NCI-H345 (cell line): ENCODE data around the gene HMGN2.
A peak's percentile ranks its signal among the peaks of the same experiment; 100 is the strongest.

Experiments
- DNase-seq: peaks from one replicate; lab custom pipeline; 2025; lab: John Stamatoyannopoulos, UW

Gene HMGN2

DNA sequence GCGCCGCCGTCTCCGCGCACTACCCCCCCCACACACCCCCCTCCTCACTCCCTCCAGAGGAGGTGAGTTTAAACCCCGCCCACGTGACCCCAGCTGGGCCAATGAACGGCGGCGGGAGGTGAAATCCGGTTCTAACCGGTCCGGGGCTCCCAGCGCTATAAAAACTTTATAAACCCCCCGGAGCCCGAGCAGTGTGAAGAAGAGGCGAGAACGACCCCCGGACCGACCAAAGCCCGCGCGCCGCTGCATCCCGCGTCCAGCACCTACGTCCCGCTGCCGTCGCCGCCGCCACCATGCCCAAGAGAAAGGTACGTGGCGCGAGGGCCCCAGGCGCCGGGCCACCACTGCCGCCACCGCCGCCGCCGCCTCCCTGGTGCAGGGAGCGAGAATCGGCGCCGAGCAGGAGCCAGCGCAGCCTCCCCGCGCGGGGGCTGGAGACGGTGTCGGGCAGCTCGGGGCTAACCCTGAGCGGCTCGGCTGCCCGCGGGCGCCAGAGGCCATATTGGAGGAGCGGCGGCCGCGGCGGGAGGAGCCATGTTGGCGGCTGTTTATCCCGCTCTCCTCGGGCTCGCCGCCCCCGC is at the start of gene HMGN2:
Gene HMGN2 (plus strand): TSS at position 121 of the 581 bp plus-strand sequence. CDS start 173 bp downstream, at position 294.
- peak; percentile 96 for DNase-seq

GRCh38 chr1:26429721-26430120 is 42.5 kb upstream of the HMGN2 start:
- no peak for DNase-seq

GRCh38 chr1:26431979-26432695 is 40.1 kb upstream of the HMGN2 start, which contains the start of gene DHDDS:
Gene DHDDS (plus strand): TSS chr1:26432321. CDS start chr1:26432946, 625 bp downstream.
- peak; percentile 99 for DNase-seq

DNA sequence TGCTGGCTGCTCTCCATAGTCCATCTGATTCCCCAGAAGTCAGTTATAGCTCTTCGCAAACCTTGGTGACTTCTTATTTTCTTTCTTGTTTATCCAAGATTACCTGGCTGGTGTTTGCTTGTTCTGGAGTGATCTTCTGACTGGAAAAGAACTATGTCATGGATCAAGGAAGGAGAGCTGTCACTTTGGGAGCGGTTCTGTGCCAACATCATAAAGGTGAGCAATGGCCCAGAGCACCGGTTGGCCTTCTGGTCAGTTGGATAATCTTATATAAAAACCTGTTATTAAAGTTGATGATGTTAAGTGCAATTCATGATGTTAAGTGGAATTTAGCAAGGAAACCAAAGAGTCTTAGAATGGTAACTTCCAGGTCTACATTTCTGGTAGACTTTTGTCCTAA is 39.4 kb upstream of the HMGN2 start:
- no peak for DNase-seq

DNA sequence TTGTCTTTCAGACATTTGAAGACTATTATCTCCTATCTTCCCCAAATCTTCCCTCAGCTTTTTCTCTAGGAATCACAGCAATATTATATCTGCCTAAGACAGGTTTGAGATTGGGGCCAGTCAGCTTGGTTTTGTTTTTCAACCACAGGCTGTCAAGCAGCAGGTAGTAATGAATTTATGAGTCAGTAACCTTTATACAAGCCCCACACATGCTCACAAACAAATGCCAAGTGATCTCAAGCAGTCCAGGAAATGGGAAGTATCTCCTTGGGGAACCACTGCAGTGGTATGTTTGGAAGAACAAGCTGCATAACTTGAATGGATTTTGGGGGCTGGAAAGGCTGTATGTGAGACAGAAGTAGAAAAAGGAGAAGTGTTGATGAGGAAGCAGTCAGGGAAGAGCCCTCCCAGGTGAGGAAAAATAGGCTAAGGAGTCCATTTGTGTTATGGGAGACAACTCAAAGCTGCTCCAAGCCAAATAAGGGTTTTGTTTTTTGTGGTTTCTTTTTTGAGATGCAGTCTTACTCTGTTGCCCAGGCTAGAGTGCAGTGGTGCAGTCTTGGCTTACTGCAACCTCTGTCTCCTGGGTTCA is 38.0 kb upstream of the HMGN2 start:
- no peak for DNase-seq

- DNase-seq, result no peak
These were observed 34.2 kb upstream of the HMGN2 start for GRCh38 chr1:26438041-26438440.

- DNase-seq, result no peak
These were observed 32.0 kb upstream of the HMGN2 start for GRCh38 chr1:26440259-26440658.

DNA sequence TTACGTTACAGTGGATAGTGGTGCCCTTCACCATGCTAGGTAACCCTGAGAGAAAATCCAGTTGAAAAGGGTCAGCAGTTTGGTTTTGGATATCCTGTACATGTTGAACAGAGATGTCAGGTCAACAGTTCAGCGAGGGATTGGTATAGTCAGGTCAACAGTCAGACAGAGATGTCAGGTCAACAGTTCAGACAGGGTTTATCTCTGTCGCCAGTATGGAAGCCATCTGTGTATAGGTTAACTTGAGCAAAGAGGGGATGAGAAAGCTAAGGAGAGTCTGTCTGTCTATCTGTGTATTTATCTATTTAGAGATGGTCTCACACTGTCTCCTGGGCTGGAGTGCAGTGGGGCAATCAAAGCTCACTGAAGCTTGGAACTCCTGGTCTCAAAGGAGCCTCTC is 22.4 kb upstream of the HMGN2 start:
- DNase-seq, result no peak

DNA sequence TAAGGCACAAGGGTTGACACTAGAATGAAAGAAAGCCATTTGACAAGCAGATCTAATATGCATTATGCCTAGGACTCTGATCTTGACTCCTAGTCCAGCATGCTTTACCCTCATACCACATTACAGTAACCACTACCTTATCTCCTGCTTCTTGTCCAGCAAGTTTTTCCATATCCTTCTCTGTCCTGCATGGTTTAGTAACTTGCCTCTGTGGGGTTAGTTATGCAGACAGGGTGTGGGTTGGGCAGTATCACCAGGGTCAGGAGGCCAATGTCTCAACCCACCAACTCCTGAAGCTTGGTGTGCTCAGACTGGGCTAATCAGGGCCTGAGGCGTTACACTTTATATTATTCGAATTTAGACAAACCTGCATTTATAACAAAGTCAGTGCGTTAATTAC is 21.3 kb upstream of the HMGN2 start:
- no peak for DNase-seq

DNA sequence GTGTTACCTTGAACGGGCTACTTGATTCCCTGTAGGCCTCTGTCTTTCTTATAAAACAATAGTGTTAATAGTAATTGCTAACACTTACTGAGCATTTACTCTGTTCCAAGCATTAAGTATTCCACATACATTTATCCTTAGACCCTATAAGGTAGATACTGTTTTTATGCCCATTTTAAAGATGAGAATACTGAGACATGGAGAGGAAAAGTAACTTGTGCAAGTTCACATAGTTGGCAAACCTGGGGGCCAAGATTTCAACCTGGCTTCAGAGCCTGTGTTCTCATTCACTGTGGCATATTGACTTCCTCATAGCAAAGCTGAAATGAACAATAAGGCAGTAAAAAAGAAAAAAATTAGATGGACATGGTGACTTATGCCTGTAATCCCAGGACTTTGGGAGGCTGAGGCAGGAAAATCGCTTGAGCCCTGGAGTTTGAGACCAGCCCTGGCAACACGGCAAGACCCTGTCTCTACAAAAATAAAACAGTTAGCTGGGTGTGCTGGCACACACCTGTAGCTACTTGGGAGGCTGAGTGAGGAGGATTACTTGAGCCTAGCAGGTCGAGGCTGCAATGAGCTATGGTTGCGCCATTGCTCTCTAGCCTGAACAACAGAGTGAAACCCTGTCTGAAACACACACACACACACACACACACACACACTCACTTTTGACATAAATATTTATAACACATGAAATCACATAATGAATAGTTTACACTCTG is 19.6 kb upstream of the HMGN2 start:
- no peak for DNase-seq

GRCh38 chr1:26459148-26459547 is 13.1 kb upstream of the HMGN2 start:
- DNase-seq, result no peak

- DNase-seq, result no peak
These were observed 12.6 kb upstream of the HMGN2 start for GRCh38 chr1:26459573-26460031.

DNA sequence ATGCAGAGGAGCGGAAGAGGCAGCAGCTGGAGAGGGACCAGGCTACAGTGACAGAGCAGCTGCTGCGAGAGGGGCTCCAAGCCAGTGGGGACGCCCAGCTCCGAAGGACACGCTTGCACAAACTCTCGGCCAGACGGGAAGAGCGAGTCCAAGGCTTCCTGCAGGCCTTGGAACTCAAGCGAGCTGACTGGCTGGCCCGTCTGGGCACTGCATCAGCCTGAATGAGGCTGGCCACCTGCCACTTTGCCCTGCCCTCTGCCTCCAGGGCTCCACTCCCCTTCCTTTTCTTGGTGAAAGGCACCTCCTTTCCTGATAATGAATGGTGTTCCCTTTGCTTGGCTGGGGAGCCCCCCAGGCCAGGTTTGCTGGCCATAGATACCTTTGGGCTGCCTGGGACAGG is 3.3 kb upstream of the HMGN2 start:
- no peak for DNase-seq

- peak; percentile 58 for DNase-seq
These were observed 2.7 kb upstream of the HMGN2 start for GRCh38 chr1:26469558-26469957.

GRCh38 chr1:26470878-26471497 is 1.3 kb upstream of the HMGN2 start:
- DNase-seq, result no peak

GRCh38 chr1:26471498-26472319 is 531 bp upstream of the HMGN2 start:
- peak; percentile 50 for DNase-seq

GRCh38 chr1:26472901-26473845 is 933 bp downstream of the HMGN2 start:
- peak; percentile 96 for DNase-seq

- DNase-seq, result no peak
These were observed 2.6 kb downstream of the HMGN2 start for GRCh38 chr1:26474818-26475217.

DNA sequence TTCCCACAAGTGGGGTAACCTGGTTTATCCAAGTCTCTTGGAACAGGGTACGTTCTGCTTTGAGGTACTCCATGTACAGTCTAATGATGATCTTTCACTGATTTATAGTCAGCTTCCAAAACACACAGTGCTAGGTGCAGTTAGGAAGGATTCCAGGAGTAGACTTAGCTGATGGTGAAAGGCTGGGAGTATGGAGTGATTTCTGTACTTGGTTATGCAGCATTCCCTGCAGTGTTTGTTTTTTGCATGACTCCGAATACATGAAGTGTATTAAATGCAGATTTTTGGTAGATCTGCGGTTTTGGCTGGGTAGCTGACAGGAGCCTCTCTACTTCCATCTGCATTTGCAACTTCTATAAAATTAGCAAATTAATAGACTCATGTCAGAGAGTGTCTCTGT is 3.7 kb downstream of the HMGN2 start:
- DNase-seq, result no peak

GRCh38 chr1:26476958-26477357 is 4.7 kb downstream of the HMGN2 start:
- no peak for DNase-seq
